Endothelial cell of hepatic sinusoid (primary cell): ENCODE results near the gene SLC6A17.

Source experiments
- in situ Hi-C: cut with HindIII; loops from 2 replicates; pipeline ENCODE4 v1.10.0; 2017; ENCODE audit warnings: low sequenced_read_pairs

Gene SLC6A17

DNA sequence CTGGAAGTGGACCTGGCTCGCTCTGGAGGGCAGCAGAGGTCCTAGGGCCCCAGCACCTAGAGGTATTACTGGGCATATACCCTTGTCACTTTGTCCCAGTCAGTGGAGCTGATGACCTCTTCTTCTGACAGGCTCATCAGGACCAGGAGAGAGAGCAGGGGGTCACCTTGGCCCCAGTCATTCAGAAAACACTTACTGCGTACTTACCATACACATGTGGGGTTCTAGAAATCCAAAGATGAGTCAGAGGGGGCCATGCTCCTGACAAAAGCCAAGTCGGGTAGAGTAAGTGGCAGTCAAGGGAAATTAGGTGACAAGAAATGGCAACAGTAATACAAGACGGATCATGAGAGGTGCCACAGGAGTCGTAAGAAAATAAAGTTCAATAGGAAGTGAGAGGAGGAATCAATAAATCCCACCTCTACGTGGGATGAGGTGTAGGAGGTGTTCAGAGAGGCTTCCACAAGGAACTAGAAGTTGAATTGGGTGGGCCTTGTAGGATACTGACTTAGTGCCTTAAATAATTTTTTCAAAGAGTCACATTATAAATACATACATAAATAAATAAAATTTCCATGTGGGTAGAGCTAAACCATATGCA, 66.7 kb downstream of the SLC6A17 start:
- in situ Hi-C loops: no loop called here

DNA sequence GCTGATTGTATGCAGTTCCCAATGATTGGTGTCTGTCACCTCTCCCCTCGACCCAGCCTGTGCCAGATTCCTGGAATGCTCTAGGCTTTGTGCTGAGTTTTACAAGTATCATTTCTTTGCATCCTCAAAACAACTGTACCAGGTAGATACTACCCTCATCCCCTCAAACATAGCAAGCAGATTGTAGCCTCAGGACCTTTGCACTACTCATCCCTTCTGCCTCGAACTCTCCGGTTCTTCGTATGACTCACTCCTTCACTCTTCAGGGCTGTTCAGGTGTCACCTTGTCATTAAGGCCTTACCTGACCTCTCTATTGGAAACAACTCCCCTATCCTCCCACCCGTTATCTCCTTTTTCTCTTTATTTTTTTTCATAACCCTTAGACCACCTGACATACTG, 67.8 kb downstream of the SLC6A17 start:
- in situ Hi-C loops: no loop called here

DNA sequence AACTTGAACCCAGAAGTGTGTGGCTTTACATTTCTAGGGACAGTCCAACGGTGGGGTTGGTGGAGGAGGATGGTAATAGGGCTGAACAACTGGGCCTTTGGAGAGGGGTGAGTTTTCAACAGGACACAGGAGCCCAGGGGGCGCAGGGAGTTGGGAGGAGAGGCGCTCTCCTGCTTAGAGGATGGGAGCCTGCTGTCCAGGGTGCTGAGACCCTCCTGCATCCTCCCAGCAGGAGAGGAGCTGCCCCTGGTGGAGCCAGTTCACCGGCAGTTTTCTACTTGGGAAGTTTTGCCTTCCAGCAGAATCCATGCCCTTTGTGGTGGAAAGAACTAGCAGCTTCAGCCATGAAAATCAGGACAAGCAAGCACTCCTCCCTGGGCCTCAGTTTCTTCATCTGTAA, 68.4 kb downstream of the SLC6A17 start:
- in situ Hi-C loops: no loop called here

DNA sequence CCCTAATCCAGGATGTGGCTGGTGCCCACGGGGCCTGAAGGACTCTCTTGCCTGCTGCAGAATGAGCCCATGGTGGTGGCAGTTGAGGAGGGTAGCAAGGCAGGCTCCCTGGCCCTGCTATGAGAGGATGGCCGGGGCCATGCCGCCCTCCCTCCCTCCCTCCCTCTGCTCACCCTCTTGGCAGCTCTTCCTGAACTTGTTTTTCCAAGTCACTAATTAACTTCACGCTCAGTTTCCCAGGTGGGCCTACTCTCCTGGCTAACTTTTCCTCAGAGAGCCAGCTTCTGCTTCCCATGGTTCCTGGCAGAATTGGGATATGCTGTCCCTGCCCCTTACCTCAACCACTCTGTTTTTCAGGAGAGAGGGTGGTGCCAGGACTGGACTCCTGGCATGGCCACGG, 70.0 kb downstream of the SLC6A17 start:
- in situ Hi-C loops: no loop called here

DNA sequence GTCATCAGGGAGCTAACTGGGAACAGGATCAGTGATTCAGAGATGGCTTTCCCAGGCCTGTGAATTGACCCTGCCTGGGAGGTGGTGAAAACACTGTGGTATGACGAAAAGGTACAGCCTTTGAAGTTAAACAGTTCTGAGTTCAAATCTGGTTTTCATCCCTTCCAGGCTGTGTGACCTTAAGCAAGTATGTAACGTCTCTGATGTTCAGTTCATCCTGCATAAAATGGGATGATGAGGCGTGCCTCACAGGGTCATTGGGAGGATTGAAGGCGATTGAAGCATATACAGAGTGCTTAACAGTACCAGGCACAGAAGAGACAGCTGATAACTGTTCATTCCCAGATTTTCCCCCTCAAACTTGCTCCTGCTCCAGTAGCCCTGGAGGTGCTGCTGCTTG, 70.8 kb downstream of the SLC6A17 start:
- in situ Hi-C loops: no loop called here

DNA sequence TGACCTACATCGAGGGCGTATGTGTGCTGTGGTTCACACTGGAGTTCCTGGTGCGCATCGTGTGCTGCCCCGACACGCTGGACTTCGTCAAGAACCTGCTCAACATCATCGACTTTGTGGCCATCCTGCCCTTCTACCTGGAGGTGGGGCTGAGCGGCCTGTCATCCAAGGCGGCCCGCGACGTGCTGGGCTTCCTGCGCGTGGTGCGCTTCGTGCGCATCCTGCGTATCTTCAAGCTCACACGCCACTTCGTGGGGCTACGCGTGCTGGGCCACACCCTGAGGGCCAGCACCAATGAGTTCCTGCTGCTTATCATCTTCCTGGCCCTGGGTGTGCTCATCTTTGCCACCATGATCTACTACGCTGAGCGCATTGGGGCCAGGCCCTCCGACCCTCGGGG, 72.8 kb downstream of the SLC6A17 start:
- in situ Hi-C loops: no loop called here

DNA sequence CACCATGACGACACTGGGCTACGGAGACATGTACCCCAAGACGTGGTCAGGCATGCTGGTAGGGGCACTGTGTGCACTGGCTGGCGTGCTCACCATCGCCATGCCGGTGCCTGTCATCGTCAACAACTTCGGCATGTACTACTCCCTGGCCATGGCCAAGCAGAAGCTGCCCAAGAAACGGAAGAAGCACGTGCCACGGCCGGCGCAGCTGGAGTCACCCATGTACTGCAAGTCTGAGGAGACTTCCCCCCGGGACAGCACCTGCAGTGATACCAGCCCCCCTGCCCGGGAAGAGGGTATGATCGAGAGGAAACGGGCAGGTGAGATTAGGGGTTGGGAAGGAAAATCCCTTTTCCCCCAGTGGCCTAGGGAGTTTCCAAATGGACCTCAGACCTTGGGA, 73.3 kb downstream of the SLC6A17 start:
- in situ Hi-C loops: no loop called here

DNA sequence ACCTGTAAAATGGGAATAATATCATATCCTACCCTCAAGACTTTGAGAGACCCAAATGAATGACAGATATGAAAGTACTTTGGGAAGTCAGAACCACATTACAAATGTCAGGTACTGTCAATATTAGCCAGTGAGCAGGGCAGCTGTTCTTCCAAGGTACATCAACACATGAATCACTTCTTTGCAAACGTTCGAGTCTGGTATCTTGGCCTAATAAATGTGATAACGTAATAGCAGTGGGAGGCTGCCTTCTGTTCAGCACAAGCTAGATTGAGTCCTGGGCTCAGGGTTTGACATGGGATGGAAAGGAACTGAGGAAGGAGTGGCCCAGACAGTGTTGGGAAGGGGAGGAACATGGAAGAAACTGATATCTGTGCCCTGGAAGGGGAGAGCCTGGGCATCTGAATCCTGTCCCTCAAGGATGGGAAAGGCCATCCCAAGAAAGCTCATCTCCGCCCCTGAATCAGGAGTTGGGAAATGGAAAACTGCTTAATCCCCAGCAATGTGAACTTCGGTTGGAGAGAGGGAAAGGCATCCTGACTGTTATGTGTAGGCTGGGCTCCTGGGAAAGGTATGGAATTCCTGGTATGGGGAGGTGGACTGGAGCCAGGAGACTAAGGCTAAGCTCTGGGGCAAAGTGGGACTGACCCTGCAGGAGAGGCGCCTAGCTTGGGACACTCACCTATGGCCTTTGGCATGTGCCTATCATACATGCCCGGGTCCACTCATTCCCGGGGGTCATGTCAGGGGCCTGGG, 74.1 kb downstream of the SLC6A17 start:
- in situ Hi-C loops: no loop called here

DNA sequence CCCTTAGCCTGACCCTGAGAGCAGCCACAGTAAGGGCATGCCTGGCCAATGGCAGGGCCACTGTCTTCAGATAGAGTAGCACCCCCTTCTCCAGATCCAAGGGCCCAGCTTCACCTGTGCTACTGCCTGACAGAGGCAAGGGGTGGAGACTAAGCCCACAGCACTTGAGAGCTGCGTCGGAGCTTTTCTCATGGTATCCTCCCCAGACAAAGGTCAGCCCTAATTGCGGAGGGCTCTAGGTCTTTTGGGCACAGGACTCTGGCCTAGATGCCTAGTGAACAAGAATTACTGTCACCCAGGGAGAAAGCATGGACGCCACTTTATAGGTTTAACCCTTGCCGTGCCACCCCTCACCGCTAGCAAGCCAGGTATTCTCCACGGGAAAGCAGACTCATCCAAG, 74.9 kb downstream of the SLC6A17 start:
- in situ Hi-C loops: loop anchor here (5.0 kb wide), 1 partner anchor 77 kb away; no protein-coding TSS in a partner anchor

DNA sequence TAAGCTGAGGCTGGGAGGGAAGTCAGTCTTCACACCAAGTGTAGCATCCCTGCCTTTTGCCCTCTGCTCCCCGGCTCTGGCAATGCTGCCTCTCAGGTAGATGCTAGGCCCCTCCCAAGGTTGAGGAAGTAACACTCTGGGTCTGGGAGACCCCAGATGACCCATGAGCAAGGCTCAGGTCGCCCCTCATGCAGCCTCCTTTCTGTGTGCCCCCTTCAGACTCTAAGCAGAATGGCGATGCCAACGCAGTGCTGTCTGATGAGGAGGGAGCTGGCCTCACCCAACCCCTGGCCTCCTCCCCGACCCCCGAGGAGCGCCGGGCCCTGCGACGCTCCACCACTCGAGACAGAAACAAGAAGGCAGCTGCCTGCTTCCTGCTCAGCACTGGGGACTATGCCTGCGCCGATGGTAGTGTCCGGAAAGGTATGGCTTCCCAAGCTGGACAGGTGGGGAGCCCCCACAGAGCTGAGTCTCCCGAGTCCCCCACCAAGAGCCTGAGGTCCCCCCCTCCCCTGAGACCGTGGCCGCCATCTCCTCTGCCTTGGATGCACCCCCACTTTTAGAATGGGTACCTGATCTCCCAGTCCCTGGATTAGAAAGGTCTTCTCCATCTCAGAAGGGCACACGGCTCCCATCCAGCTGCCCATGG, 75.6 kb downstream of the SLC6A17 start:
- in situ Hi-C loops: loop anchor here (5.0 kb wide), 1 partner anchor 76 kb away; no protein-coding TSS in a partner anchor

DNA sequence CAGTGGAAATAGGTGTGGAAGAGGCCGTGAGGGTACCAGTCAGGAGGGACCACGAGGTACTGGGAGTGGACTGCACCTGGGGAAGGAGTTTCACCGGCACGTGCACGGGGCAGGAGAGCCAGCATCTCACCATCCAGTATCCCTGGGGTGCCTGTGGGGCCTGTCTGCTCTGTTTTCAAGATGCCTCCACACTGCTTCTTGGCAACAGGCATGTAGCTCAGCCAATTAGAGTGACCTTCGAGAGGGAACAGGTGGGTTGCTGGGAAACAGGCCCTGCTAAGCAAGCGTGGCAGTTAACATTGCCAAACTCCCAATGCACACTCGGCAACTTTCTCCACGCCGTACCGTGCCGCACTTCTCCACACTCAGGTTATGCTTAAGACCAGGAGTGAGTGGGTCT, 77.5 kb downstream of the SLC6A17 start:
- in situ Hi-C loops: loop anchor here (5.0 kb wide), 1 partner anchor 75 kb away; no protein-coding TSS in a partner anchor

DNA sequence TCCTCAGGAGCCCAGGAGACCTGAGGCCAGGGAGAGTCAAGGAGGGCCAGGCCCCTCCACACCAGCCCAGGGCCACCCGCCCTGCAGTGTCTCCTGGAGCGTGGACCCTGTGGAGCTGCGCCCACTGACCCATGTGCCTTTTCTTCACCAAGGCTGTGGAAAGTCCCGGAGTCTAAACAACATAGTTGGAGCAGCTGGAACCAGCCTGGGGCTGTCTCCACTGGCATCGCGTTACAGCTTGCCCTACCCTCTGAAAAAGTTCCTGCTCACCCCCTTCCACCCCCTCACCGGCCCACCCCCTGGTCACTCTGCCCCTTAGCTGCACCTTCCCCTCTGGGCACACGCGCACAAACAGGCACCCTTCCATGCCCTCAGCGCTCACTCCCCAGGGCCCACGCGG, 78.1 kb downstream of the SLC6A17 start:
- in situ Hi-C loops: loop anchor here (5.0 kb wide), 1 partner anchor 74 kb away; no protein-coding TSS in a partner anchor

DNA sequence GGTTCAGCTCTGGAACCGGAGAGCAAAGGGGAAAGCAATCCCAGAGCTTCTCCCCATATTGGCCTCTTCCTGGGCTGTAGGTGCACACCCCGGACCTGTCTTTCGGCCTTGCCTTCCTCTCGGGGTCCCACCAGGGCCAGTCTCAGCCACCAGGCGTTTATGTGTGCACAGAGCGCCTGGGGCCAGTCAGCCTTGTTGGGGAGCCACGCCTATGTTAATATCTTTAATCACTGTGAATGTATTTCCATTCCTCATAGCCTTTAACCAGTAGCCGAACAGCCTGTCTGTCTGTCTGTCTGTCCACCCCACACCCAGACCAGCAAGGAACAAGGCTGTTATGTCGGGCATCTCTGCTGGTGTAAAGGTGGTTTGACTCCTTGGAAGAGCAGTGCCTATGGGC, 78.6 kb downstream of the SLC6A17 start:
- in situ Hi-C loops: loop anchor here (5.0 kb wide), 1 partner anchor 73 kb away; no protein-coding TSS in a partner anchor

DNA sequence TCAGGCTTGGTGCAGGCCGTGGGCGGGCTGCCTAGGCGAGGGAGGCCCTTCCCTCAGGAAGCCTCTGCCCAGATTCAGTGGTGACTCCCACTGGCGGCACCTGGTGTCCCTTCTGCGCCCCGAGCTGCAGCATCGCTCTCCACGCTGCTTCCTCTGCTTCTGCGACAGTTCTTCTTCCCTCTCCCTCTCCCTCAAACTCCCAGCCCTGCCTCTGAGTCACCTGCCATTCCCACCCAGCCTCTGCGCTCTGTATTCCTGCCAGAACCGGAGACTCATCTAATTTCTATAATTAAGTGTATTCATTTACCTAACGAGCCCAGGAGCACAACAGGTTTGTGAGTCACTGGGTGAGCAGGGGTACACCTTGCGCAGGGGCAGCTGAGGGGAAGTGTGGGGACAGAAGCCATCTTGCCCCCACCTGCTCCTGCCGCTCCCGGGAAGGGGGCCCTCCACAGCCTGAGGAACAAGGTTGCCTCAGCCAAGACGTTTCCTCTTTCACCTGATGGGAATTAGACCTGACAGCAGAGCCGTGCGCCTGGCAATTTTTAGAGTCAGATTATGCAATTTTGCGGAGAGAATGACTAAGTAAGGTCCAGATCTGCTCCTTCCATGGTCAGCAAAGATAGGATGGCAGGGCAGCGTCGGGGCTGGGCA, 79.2 kb downstream of the SLC6A17 start:
- in situ Hi-C loops: loop anchor here (5.0 kb wide), 1 partner anchor 73 kb away; no protein-coding TSS in a partner anchor

DNA sequence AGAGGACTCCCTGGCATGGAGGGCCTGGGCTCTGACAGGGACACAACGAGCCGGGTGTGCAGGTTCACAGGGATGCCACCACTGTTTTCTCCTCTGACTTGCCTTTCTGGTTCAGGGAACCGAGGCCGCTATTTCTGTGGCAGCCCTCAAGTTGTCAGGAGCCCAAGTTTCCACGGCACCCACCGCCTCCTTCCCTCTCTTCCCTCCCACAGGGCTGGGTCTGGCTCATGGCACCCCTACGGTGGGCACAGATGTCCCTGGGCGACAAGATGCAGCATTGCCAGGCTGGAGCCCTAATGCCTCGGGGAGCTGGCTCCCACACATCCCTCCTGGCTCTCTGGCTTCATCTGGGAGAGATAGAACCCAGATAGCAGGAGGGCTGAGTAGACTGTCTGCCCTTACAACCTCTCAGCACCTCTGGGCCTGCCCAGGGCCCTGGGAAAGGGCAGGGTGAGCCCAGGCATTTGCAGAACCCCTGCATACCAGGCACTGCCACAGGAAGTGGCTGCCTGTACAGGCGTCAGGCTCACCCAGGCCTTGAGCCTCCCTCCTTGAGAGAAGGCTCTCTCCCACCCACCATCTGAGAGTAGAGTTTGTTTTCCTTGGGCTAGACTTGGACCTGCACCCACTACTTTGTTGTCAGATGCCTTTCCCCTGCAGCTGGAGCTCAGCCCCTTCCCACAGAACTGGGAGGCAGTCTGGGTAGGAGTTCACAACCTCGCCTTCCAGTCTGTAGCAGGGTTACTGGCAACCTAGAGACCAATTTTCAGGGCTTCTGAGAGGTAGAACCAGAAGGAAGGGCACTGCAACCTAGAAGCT, 80.3 kb downstream of the SLC6A17 start:
- in situ Hi-C loops: no loop called here

DNA sequence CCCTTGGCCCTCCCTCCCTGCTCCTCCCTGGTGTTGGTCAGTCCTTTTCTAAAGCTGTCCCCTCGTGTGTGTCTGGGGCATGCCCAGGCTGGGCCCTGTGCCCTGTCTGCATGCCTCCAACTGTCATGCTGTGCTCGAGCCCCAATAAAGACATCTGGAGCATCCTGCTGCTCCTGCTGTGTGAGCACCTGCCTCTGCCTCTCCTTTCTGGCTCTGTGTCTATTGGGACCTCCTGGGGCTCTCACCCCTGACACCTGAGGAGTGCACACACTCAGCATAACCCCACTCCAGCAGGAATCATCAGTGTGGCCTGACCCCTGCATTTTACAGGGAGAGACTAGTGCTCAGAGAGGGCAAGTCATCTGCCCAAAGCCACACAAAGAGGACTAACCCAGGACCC, 83.6 kb downstream of the SLC6A17 start:
- in situ Hi-C loops: no loop called here

DNA sequence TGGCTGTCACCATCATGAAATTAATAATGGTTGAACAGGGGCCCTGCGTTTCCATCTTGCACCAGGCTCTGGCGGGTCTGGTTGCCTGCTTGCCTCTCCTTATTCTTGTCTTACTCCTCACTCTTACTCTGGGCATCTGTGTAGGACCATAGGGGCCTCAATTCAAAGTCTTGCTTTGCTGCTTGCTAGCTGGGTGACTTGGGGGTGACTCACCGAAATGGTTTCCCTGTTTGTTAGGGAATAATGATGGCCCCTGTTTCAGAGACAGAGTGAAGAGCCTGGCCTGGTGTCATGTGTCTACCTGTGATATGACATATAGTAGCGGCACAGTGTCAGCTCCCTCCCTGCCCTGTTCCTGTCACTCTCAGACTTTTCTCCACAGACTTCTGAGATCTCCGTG, 84.4 kb downstream of the SLC6A17 start:
- in situ Hi-C loops: no loop called here

DNA sequence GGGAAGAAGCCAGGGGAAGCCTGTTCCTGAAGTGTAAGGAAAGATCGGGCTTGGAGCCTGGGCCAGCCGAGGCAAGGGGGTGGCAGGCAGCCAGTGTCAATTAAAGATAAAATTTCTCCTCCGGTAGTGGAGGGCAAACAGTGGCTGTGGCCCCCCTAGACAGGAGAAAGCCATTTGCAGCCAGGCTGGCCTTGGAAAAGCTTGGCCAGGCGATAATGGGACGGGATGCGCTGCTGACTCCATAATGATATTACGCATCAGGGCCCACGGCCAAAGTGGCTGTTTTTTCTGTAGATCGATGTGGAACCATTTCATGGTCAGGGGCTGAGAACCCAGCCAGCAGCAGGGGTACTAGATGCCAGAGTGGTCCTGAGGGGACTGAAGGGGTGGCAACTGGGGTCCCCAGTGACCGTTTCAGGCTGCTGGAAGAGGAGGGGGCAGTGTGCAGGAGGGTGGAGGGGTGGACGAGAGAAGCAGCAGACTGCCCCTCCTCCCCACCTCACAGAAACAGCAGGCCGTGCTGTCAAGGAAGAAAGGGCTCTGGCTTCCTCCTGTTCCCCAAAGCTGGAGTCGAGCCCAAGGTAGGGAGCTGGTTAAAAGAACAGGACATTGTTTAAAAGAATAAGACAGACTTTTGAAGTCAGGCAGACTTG, 85.0 kb downstream of the SLC6A17 start:
- in situ Hi-C loops: no loop called here

DNA sequence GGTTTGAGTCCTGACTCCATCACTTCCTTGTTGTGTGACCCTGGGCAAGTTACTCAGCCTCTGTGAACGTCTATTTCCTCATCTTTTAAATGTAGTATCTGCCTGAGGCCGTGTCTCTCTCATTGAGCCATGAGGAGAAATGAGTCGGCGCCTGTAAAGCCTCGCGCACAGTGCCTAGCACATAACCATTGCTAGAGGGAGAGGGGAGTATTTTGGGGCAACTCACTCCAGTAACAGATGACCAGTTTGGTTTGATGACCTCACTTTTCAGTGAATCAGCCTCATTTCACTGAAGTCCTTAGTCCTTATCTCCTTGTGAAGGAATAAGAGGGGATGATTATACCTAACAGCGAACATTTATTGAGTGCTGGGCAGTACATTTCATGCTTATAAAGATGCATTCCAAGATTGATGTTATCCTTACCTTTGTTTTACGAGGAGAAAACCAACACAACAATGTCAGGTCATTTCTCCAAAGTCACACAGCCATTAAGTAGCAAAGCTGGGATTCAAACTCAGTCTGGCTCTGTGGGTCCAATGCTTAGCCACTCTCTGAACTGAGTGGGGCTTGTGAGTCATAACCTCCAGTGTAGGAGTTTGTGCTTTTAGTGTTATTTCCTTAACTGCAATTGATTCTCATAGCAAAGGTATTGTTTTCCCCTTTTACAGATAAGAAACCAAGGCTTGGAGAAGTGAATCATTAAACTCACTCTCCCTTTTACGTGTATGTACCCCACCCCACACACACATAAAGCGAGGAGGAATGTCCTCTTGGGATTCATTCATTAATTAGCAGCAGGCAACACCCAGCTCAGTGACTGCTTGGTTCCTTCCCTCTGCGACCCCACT, 85.8 kb downstream of the SLC6A17 start:
- in situ Hi-C loops: no loop called here
